WTC11 (cell line): Measurements from ENCODE around the gene MARF1. TPM values are rescaled to one million over a fixed set of nuclear protein-coding genes. Genes with fewer than 3 reads are reported as not detected.
"Not testable (repeated sequence)": the region's sequence is repeated elsewhere in the genome, so short reads cannot be mapped to it uniquely, and the experiment has no call there.

Experiments
- ATAC-seq: fragments of 200-7000 bp; cut with Tn5 transposase; 2 replicates; pipeline ENCODE4 v1.10.0; 2021; ENCODE audit warnings: mild to moderate bottlenecking, moderate library complexity
- CTCF ChIA-PET: fragments of 300-600 bp; sonication (Branson Sonifier 250); formaldehyde crosslinking; loops from one replicate; lab custom pipeline; 2021; ENCODE audit warnings: antibody characterized with exemption; lab: Charles Lee
- POLR2A ChIA-PET: fragments of 350-600 bp; sonication (Branson Sonifier 250); formaldehyde crosslinking; loops from one replicate; lab custom pipeline; 2021; ENCODE audit warnings: antibody characterized with exemption; lab: Charles Lee
- DNase-seq: peaks from one replicate; pipeline ENCODE4 v3.0.0; 2021; ENCODE audit warnings: low spot score
- H3K27ac Mint-ChIP-seq: 2 replicates; pipeline ENCODE4 v1.8.0; 2021; ENCODE audit warnings: mixed read lengths
- H3K27me3 Mint-ChIP-seq: 2 replicates; pipeline ENCODE4 v1.8.0; 2021; ENCODE audit warnings: low read depth, mild to moderate bottlenecking, moderate library complexity, mixed read lengths
- H3K36me3 Mint-ChIP-seq: 2 replicates; pipeline ENCODE4 v1.8.0; 2021; ENCODE audit warnings: mixed read lengths
- H3K4me1 Mint-ChIP-seq: 2 replicates; pipeline ENCODE4 v1.8.0; 2022; ENCODE audit warnings: mixed read lengths
- H3K4me3 Mint-ChIP-seq: 2 replicates; pipeline ENCODE4 v1.8.0; 2021; ENCODE audit warnings: mild to moderate bottlenecking, moderate library complexity, mixed read lengths
- H3K9me3 Mint-ChIP-seq: 2 replicates; pipeline ENCODE4 v1.8.0; 2021; ENCODE audit warnings: mixed read lengths
- CBFB ChIP-seq: sonication (generic); formaldehyde crosslinking; IDR thresholded peaks from 2 replicates; pipeline ENCODE4 v1.8.1; 2022; ENCODE audit warnings: mild to moderate bottlenecking, low read depth, missing genetic modification reagents
- CDX4 ChIP-seq: fragments of 250-450 bp; sonication (Bioruptor Pico); IDR thresholded peaks from 2 replicates; pipeline ENCODE4 v1.9.0; 2021; ENCODE audit warnings: moderate library complexity, mild to moderate bottlenecking, inconsistent platforms, borderline replicate concordance
- E2F5 ChIP-seq: sonication (generic); formaldehyde crosslinking; IDR thresholded peaks from 2 replicates; pipeline ENCODE4 v1.8.1; 2022; ENCODE audit warnings: mild to moderate bottlenecking, moderate library complexity, missing genetic modification reagents
- GABPB1 ChIP-seq: sonication (generic); formaldehyde crosslinking; IDR thresholded peaks from 2 replicates; pipeline ENCODE4 v1.8.1; 2023; ENCODE audit warnings: mild to moderate bottlenecking, missing genetic modification reagents
- HMGXB4 ChIP-seq: sonication (generic); formaldehyde crosslinking; IDR thresholded peaks from 2 replicates; pipeline ENCODE4 v1.8.1; 2023; ENCODE audit warnings: mild to moderate bottlenecking, moderate library complexity, missing genetic modification reagents
- KAT7 ChIP-seq: sonication (generic); formaldehyde crosslinking; IDR thresholded peaks from 2 replicates; pipeline ENCODE4 v1.8.1; 2023; ENCODE audit warnings: missing genetic modification reagents, mild to moderate bottlenecking, borderline replicate concordance
- NFYB ChIP-seq: sonication (generic); formaldehyde crosslinking; conservative IDR thresholded peaks from 2 replicates; pipeline ENCODE4 v1.8.0; 2022; ENCODE audit warnings: low read depth, missing genetic modification reagents
- NR3C1 ChIP-seq: sonication (generic); formaldehyde crosslinking; conservative IDR thresholded peaks from 2 replicates; pipeline ENCODE4 v1.8.1; 2023; ENCODE audit warnings: low read depth, mild to moderate bottlenecking, missing genetic modification reagents
- PREB ChIP-seq: sonication (generic); formaldehyde crosslinking; IDR thresholded peaks from 2 replicates; pipeline ENCODE4 v1.8.1; 2022; ENCODE audit warnings: mild to moderate bottlenecking, missing genetic modification reagents, moderate library complexity, borderline replicate concordance
- STAT6 ChIP-seq: sonication (generic); formaldehyde crosslinking; conservative IDR thresholded peaks from 2 replicates; pipeline ENCODE4 v1.8.1; 2023; ENCODE audit warnings: mild to moderate bottlenecking, low read depth, missing genetic modification reagents, moderate library complexity
- ZNF232 ChIP-seq: sonication (generic); formaldehyde crosslinking; IDR thresholded peaks from 2 replicates; pipeline ENCODE4 v1.8.0; 2022; ENCODE audit warnings: mild to moderate bottlenecking, missing genetic modification reagents
- ZNF317 ChIP-seq: sonication (generic); formaldehyde crosslinking; IDR thresholded peaks from 2 replicates; pipeline ENCODE4 v1.8.1; 2023; ENCODE audit warnings: low read depth, mild to moderate bottlenecking, moderate library complexity, missing genetic modification reagents, borderline replicate concordance
- total RNA-seq: library from RNA; stranded (reverse); gene quantifications from 3 replicates; pipeline ENCODE4 v1.2.3, GENCODE V29; 2021
- TF ChIP-seq, protein P1 (sequence below): sonication (generic); formaldehyde crosslinking; IDR thresholded peaks from 2 replicates; pipeline ENCODE4 v1.8.1; 2023; ENCODE audit warnings: mild to moderate bottlenecking, missing genetic modification reagents

Gene MARF1
- total RNA-seq, 1 experiment from 2014 or later: 31.9 TPM

- 0 out of 2 replicates have a peak, but pooled peaks have one; percentile 28 for TF ChIP-seq HMGXB4 (CRISPR knock-in tag)
These were observed at the start of gene MARF1 (continued) for GRCh38 chr16:15643048-15643945.

DNA sequence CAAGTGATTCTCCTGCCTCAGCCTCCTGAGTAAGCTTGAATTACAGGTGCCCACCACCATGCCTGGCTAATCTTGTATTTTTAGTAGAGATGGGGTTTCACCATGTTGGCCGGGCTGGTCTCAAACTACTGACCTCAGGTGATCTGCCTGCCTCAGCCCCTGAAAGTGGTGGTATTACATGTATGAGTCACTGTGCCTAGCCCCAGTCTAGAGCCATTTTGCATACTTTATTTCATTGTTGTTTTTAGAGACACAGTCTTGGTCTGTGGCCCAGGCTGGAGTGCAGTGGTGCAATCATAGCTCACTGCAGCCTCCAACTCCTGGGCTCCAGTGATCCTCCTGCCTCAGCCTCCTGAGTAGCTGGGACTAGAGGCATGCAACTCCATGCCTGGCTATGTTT, 49.6 kb upstream of the MARF1 start:
- POLR2A ChIA-PET, H3K4me1 Mint-ChIP-seq, ATAC-seq, H3K27me3 Mint-ChIP-seq, H3K27ac Mint-ChIP-seq, H3K4me3 Mint-ChIP-seq, H3K9me3 Mint-ChIP-seq, DNase-seq: not testable (repeated sequence)
- CTCF ChIA-PET: interaction anchor here (0.8 kb wide), 1 partner anchor 10 kb away, joined by 4 read pairs; no protein-coding TSS in a partner anchor
- peaks cover 48% of the 10 kb centered on the region for H3K36me3 Mint-ChIP-seq

GRCh38 chr16:15691046-15691445, 48.1 kb upstream of the MARF1 start:
- TF ChIP-seq GABPB1 (no peak), NR3C1 (CRISPR knock-in tag) (no peak), HMGXB4 (CRISPR knock-in tag) (no peak), CDX4 (CRISPR knock-in tag) (no peak), E2F5 (CRISPR knock-in tag) (no peak), NFYB (no peak), ZNF317 (CRISPR knock-in tag) (no peak), KAT7 (no peak), STAT6 (no peak), CBFB (CRISPR knock-in tag) (no peak), PREB (CRISPR knock-in tag) (no peak), ZNF232 (no peak)
- TF ChIP-seq, protein P1, sequence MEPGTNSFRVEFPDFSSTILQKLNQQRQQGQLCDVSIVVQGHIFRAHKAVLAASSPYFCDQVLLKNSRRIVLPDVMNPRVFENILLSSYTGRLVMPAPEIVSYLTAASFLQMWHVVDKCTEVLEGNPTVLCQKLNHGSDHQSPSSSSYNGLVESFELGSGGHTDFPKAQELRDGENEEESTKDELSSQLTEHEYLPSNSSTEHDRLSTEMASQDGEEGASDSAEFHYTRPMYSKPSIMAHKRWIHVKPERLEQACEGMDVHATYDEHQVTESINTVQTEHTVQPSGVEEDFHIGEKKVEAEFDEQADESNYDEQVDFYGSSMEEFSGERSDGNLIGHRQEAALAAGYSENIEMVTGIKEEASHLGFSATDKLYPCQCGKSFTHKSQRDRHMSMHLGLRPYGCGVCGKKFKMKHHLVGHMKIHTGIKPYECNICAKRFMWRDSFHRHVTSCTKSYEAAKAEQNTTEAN (CRISPR knock-in tag): no peak
- Mint-ChIP-seq H3K27ac (no peak overlapping the region), H3K4me3 (no peak overlapping the region), H3K9me3 (no peaks in the 10 kb centered on the region), H3K36me3 (peaks cover 44% of the 10 kb centered on the region), H3K4me1 (no peaks in the 10 kb centered on the region), H3K27me3 (no peaks in the 10 kb centered on the region; the same call in 1 of the 2 replicates)
- DNase-seq (no peak), ATAC-seq (no peak)
- ChIA-PET CTCF (no interaction called here), POLR2A (no interaction called here)
